ENCODE data around the gene S100G.

S100G gene

GRCh38 chrX:16646366-16647138 lies 3.4 kb upstream of the S100G start:
- Histone ChIP-seq H3K36me3 (ENCODE audit: insufficient read depth, insufficient read length, low read length) (peaks cover 13% of the 10 kb centered on the region), H3K4me1 (ENCODE audit: insufficient read depth, insufficient read length) (no peaks in the 10 kb centered on the region), H3K4me3 (ENCODE audit: insufficient read length, low read depth) (no peak overlapping the region), H3K9me3 (ENCODE audit: insufficient read depth, low read length) (no peaks in the 10 kb centered on the region), H3K9ac (ENCODE audit: insufficient read length, low read depth) (no peak overlapping the region), H3K27me3 (ENCODE audit: insufficient read depth, insufficient read length) (no peaks in the 10 kb centered on the region)
- TF ChIP-seq SUZ12 (IDR thresholded peaks at IDR 0.05; ENCODE audit: extremely low read depth, insufficient read depth, insufficient read length) (no peak), ZNF274 (IDR thresholded peaks at IDR 0.05; ENCODE audit: low read depth, low read length) (no peak), YY1 (IDR thresholded peaks at IDR 0.05; ENCODE audit: insufficient read depth, insufficient read length) (no peak)
- no peak for DNase-seq (ENCODE audit: low read depth, low spot score)

GRCh38 chrX:16651391-16652024 lies 1.6 kb downstream of the S100G start:
- no peaks in the 10 kb centered on the region for H3K27me3 ChIP-seq (ENCODE audit: insufficient read depth, insufficient read length)
- no peak for DNase-seq (ENCODE audit: low read depth, low spot score)
- peaks cover 12% of the 10 kb centered on the region for H3K36me3 ChIP-seq (ENCODE audit: insufficient read depth, insufficient read length, low read length)
- no peaks in the 10 kb centered on the region for H3K9me3 ChIP-seq (ENCODE audit: insufficient read depth, low read length)
- no peak overlapping the region for H3K9ac ChIP-seq (ENCODE audit: insufficient read length, low read depth)
- no peak overlapping the region for H3K4me3 ChIP-seq (ENCODE audit: insufficient read length, low read depth)
- no peak for TF ChIP-seq YY1 (IDR thresholded peaks at IDR 0.05; ENCODE audit: insufficient read depth, insufficient read length)
- no peaks in the 10 kb centered on the region for H3K4me1 ChIP-seq (ENCODE audit: insufficient read depth, insufficient read length)

GRCh38 chrX:16653424-16653823 lies 3.5 kb downstream of the S100G start:
- H3K4me1 ChIP-seq (ENCODE audit: insufficient read depth, insufficient read length), result no peaks in the 10 kb centered on the region
- no peak for DNase-seq (ENCODE audit: low read depth, low spot score)
- no peak overlapping the region for H3K9ac ChIP-seq (ENCODE audit: insufficient read length, low read depth)
- TF ChIP-seq ZNF274 (IDR thresholded peaks at IDR 0.05; ENCODE audit: low read depth, low read length) (no peak), YY1 (IDR thresholded peaks at IDR 0.05; ENCODE audit: insufficient read depth, insufficient read length) (no peak), SUZ12 (IDR thresholded peaks at IDR 0.05; ENCODE audit: extremely low read depth, insufficient read depth, insufficient read length) (no peak)
- no peak overlapping the region for H3K4me3 ChIP-seq (ENCODE audit: insufficient read length, low read depth)
- peaks cover 8% of the 10 kb centered on the region for H3K36me3 ChIP-seq (ENCODE audit: insufficient read depth, insufficient read length, low read length)
- H3K9me3 ChIP-seq (ENCODE audit: insufficient read depth, low read length), result no peaks in the 10 kb centered on the region
- H3K27me3 ChIP-seq (ENCODE audit: insufficient read depth, insufficient read length), result no peaks in the 10 kb centered on the region

- H3K36me3 ChIP-seq (ENCODE audit: insufficient read depth, insufficient read length, low read length), result peaks cover 8% of the 10 kb centered on the region
- H3K27me3 ChIP-seq (ENCODE audit: insufficient read depth, insufficient read length), result no peaks in the 10 kb centered on the region
- no peaks in the 10 kb centered on the region for H3K9me3 ChIP-seq (ENCODE audit: insufficient read depth, low read length)
- TF ChIP-seq YY1 (IDR thresholded peaks at IDR 0.05; ENCODE audit: insufficient read depth, insufficient read length), result no peak
- no peak for TF ChIP-seq SUZ12 (IDR thresholded peaks at IDR 0.05; ENCODE audit: extremely low read depth, insufficient read depth, insufficient read length)
- TF ChIP-seq ZNF274 (IDR thresholded peaks at IDR 0.05; ENCODE audit: low read depth, low read length), result no peak
- no peak overlapping the region for H3K4me3 ChIP-seq (ENCODE audit: insufficient read length, low read depth)
- DNase-seq (ENCODE audit: low read depth, low spot score), result no peak
- H3K4me1 ChIP-seq (ENCODE audit: insufficient read depth, insufficient read length), result no peaks in the 10 kb centered on the region
- no peak overlapping the region for H3K9ac ChIP-seq (ENCODE audit: insufficient read length, low read depth)
These were observed 4.1 kb downstream of the S100G start for GRCh38 chrX:16654093-16654492.

- Histone ChIP-seq H3K27me3 (ENCODE audit: insufficient read depth, insufficient read length) (no peaks in the 10 kb centered on the region), H3K4me1 (ENCODE audit: insufficient read depth, insufficient read length) (no peaks in the 10 kb centered on the region), H3K4me3 (ENCODE audit: insufficient read length, low read depth) (no peak overlapping the region), H3K9ac (ENCODE audit: insufficient read length, low read depth) (no peak overlapping the region), H3K9me3 (ENCODE audit: insufficient read depth, low read length) (no peaks in the 10 kb centered on the region), H3K36me3 (ENCODE audit: insufficient read depth, insufficient read length, low read length) (peaks cover 10% of the 10 kb centered on the region)
- no peak for TF ChIP-seq YY1 (IDR thresholded peaks at IDR 0.05; ENCODE audit: insufficient read depth, insufficient read length)
- no peak for TF ChIP-seq ZNF274 (IDR thresholded peaks at IDR 0.05; ENCODE audit: low read depth, low read length)
- TF ChIP-seq SUZ12 (IDR thresholded peaks at IDR 0.05; ENCODE audit: extremely low read depth, insufficient read depth, insufficient read length), result no peak
- no peak for DNase-seq (ENCODE audit: low read depth, low spot score)
These were observed 8.3 kb downstream of the S100G start for GRCh38 chrX:16658284-16658683.

GRCh38 chrX:16659321-16659720 lies 9.4 kb downstream of the S100G start:
- Histone ChIP-seq H3K4me3 (ENCODE audit: insufficient read length, low read depth) (no peak overlapping the region), H3K9me3 (ENCODE audit: insufficient read depth, low read length) (no peaks in the 10 kb centered on the region), H3K4me1 (ENCODE audit: insufficient read depth, insufficient read length) (no peaks in the 10 kb centered on the region), H3K9ac (ENCODE audit: insufficient read length, low read depth) (no peak overlapping the region), H3K27me3 (ENCODE audit: insufficient read depth, insufficient read length) (no peaks in the 10 kb centered on the region), H3K36me3 (ENCODE audit: insufficient read depth, insufficient read length, low read length) (peaks cover 12% of the 10 kb centered on the region)
- DNase-seq (ENCODE audit: low read depth, low spot score), result no peak
- TF ChIP-seq ZNF274 (IDR thresholded peaks at IDR 0.05; ENCODE audit: low read depth, low read length), result no peak
- no peak for TF ChIP-seq SUZ12 (IDR thresholded peaks at IDR 0.05; ENCODE audit: extremely low read depth, insufficient read depth, insufficient read length)
- TF ChIP-seq YY1 (IDR thresholded peaks at IDR 0.05; ENCODE audit: insufficient read depth, insufficient read length), result no peak

GRCh38 chrX:16661495-16661894 lies 11.5 kb downstream of the S100G start:
- Histone ChIP-seq H3K4me1 (ENCODE audit: insufficient read depth, insufficient read length) (no peaks in the 10 kb centered on the region), H3K9ac (ENCODE audit: insufficient read length, low read depth) (no peak overlapping the region), H3K4me3 (ENCODE audit: insufficient read length, low read depth) (no peak overlapping the region), H3K36me3 (ENCODE audit: insufficient read depth, insufficient read length, low read length) (peaks cover 25% of the 10 kb centered on the region), H3K9me3 (ENCODE audit: insufficient read depth, low read length) (no peaks in the 10 kb centered on the region), H3K27me3 (ENCODE audit: insufficient read depth, insufficient read length) (no peaks in the 10 kb centered on the region)
- no peak for DNase-seq (ENCODE audit: low read depth, low spot score)
- TF ChIP-seq YY1 (IDR thresholded peaks at IDR 0.05; ENCODE audit: insufficient read depth, insufficient read length) (no peak), ZNF274 (IDR thresholded peaks at IDR 0.05; ENCODE audit: low read depth, low read length) (no peak), SUZ12 (IDR thresholded peaks at IDR 0.05; ENCODE audit: extremely low read depth, insufficient read depth, insufficient read length) (no peak)

All from NT2/D1 (cell line).